HAP-1 (cell line): ENCODE results near the gene MLH3.

ENCODE experiments used
- DNase-seq, 2 experiments: peaks; one replicate each; pipeline ENCODE4 v3.0.0-alpha.2; 2016 to 2020; ENCODE audit warnings: low spot score in 2 of 2
- H3K27me3 ChIP-seq: fragments of 250-450 bp; sonication (Bioruptor Pico); 2 replicates; pipeline ENCODE4 v1.5.1; 2020; ENCODE audit warnings: low read depth, mild to moderate bottlenecking, moderate library complexity
- H3K36me3 ChIP-seq: fragments of 250-450 bp; sonication (Bioruptor Pico); replicated peaks from 2 replicates; pipeline ENCODE4 v1.5.1; 2020; ENCODE audit warnings: mild to moderate bottlenecking
- H3K4me1 ChIP-seq: fragments of 250-450 bp; sonication (Bioruptor Pico); 2 replicates; pipeline ENCODE4 v1.5.1; 2020; ENCODE audit warnings: mild to moderate bottlenecking
- H3K4me3 ChIP-seq: fragments of 250-450 bp; sonication (Bioruptor Pico); 2 replicates; pipeline ENCODE4 v1.5.1; 2020; ENCODE audit warnings: mild to moderate bottlenecking, moderate library complexity
- H3K9me3 ChIP-seq: fragments of 250-450 bp; sonication (Bioruptor Pico); 2 replicates; pipeline ENCODE4 v1.5.1; 2020; ENCODE audit warnings: mild to moderate bottlenecking, moderate library complexity
- in situ Hi-C: fragments of 300-500 bp; cut with MboI; formaldehyde crosslinking; loops from 3 replicates; pipeline ENCODE4 v1.14.3; 2020; ENCODE audit warnings: low sequenced_read_pairs, inconsistent platforms, mixed read lengths

The MLH3 gene

DNA sequence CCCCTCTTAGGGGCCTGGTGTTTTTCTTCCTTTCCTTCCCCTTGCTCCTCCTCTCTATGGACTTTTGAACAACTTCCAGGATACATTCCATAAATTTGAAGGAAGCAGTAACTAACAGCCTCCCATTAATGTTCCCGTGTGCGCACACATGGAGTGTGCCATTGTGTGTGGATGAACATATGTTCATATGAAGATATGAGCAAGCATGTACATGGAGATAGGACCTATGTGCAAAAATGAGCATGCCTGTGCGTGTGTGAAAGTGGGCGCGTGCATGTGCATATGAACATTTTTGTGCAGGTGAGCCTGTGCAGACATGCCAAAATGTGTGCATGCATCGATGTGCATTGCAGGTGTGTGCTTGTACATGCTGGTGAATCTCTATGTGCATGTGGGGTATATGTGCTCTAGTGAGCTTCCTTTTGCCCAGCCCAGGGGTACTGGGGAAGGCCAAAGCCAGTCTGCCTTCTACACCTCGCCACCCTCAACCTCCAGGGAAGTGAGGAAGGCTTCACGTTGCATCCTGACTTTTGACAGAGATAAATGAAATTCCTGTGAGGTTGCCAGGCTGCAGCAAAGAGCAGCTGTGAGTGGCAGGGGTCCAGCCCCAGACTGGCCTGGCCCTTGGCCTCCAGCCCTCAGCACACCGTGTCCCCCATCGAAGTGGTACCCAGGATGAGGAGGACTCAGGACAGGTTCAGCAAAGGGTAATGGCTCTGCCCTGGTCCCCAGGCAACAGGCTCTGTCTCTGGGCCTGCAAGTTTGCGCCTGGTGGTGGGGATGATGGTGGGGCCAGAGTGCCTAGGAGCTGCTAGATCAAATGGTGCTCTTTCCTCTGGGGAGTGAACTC lies 74.8 kb downstream of the MLH3 start:
- in situ Hi-C loops = no loop called here
- no peak overlapping the region for H3K4me3 ChIP-seq
- H3K9me3 ChIP-seq = no peaks in the 10 kb centered on the region
- no peak for DNase-seq
- H3K4me1 ChIP-seq = no peaks in the 10 kb centered on the region
- no peaks in the 10 kb centered on the region for H3K36me3 ChIP-seq
- H3K27me3 ChIP-seq = no peaks in the 10 kb centered on the region

DNA sequence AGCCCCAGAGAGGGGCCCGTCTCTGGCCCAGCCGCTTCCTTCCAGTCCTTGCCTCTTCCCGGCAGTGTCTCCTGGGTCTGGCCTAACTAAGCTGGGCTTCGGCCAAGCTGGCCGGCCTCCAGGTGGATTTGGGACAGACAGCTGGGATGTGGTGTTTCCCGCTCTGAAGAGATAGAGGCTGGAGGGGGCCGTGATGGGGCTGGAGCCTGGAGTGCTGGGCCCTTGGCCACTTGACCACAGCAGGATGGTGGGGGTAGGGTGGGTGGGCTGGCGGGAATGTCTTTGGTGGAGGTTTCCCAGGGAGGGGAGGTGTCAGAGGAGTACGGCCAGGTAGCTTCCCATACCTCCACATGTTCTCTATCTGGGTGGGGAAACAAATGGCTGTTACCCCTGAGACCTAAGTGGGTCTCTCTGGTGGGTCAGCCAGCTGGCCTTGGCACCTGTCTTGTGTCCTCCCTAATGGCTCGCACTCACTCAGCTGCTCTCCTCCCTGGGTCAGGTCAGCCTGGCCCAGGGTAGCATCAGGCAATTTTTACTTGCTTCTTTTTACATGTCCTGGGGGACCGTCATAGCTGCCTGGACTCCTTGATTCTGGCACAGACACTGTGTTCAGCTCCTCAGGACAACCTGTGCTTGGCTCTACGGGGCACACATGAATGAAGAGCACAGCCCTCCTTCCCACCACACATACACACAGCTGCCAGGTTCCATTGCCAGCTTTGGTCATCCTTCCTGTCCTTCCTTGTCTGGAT lies 76.0 kb downstream of the MLH3 start:
- H3K36me3 ChIP-seq = no peaks in the 10 kb centered on the region
- H3K4me1 ChIP-seq = no peaks in the 10 kb centered on the region
- H3K9me3 ChIP-seq = no peaks in the 10 kb centered on the region
- no peaks in the 10 kb centered on the region for H3K27me3 ChIP-seq
- in situ Hi-C loops = no loop called here
- DNase-seq = no peak
- no peak overlapping the region for H3K4me3 ChIP-seq

DNA sequence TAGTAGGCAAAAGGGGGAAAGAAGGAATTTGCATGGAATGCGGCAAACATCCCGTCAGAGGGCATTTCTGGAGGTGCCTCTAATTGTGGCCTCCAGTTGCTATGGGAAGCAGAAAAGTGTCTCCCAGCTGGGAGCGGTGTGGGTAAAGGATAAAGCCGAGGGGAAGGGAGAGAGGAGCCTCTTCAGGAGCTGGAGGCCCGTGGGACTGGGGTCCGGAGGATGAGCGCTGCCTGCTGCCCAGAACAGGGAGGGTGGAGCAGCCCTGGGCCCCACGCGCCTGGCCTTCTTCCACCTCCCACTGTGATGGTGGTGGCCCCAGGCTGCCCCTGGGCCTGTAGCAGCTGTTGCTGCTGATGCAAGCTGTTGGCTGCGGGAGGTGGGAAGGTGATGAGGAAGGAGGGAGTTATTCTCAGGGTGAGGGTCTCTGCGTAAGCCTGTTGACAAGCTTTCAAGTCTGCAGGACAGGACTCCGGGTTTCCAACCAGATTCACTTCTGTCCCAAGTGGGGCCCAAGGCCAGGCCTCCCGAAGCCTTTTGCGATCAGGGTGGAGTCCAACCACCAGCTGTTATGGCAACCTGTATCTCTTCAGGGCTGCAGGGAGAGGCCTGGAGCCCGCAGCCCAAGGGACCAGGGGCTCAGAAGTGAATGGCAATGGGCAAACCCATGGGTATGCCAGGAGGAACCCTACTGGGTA lies 76.8 kb downstream of the MLH3 start:
- Histone ChIP-seq H3K9me3 (no peaks in the 10 kb centered on the region), H3K4me1 (no peaks in the 10 kb centered on the region), H3K27me3 (no peaks in the 10 kb centered on the region), H3K4me3 (no peak overlapping the region), H3K36me3 (no peaks in the 10 kb centered on the region)
- DNase-seq = no peak
- in situ Hi-C loops = no loop called here

DNA sequence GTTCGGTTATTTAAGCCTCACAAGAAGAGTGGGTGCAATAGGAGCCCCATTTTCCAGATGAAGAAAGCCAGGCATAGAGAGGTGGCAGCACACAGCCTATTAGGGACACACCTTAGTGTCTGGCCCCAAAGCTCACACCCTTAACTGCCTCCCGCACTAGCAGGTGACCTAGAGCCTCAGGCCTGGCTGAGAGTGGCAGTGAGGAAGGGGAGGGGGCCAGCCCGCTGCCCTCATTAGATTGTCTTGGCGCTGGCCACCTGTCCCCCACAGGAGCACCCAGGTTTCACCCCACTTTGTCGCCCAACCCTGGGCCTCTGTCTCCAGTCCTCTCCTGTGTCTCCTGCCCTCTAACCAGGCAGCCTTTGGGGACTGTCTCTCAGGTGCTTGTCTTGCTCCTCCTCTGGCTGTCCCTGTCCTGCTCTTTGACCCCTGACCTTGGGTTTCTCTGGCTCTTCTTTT lies 77.3 kb downstream of the MLH3 start:
- Histone ChIP-seq H3K4me1 (no peaks in the 10 kb centered on the region), H3K4me3 (no peak overlapping the region), H3K36me3 (no peaks in the 10 kb centered on the region), H3K27me3 (no peaks in the 10 kb centered on the region), H3K9me3 (no peaks in the 10 kb centered on the region)
- in situ Hi-C loops = no loop called here
- DNase-seq = no peak

DNA sequence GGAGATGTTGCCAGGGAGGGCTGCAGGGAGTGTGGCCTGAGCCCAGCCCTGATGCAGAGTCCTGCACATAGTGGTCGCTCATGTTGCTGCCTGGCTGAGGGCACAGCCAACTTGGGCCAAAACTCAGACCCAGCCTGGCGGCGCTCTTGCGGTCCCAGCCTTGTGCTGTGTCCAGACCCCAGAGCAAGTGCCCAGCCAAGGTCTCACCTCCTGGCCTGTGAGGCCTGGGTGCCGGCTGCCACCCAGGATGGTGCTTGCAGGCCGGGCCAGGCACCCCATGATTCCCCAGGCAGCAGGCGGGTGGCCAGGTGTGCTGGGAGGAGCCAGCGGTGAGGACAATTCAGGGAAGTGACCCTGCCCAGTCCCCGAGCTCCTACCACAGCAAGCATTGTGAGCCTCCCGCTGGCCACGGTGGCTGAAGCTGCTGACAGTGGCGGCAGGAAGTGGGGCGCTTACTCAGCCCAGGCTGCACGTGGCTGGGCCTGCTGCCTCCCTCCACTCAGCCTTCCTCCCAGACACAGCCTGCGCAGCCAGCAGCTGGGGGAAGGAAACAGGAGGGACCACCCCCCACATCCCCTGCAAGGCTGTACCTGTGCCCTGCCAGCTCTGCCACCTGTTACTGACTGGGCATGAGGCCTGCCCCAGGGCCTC lies 78.1 kb downstream of the MLH3 start:
- no peak for DNase-seq

DNA sequence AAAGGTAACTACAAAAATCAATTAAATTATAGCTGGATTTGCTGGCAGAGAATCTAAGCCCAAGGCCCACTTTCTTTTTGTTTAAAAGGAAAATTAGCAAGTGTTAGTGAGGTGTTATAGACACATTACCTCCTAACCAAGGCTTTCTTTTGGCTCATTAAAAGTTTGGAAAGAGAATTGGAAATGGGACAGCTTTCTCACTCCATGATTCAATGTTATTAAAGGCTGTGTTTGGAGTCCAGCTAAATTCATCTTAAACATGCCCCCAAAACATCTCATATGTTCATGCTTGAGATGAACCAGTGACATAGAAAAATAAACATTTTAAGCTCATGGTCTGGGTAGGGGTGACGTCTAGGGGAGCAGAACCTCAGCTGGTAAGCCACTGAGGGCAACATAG lies 82.5 kb downstream of the MLH3 start:
- DNase-seq = no peak
- in situ Hi-C loops = no loop called here

More for the DNA sequence above, 78.1 kb downstream of the MLH3 start:
- in situ Hi-C loops = no loop called here
- H3K4me1 ChIP-seq = no peaks in the 10 kb centered on the region
- no peaks in the 10 kb centered on the region for H3K36me3 ChIP-seq
- peaks cover 4% of the 10 kb centered on the region; the same call in 1 of the 2 replicates for H3K27me3 ChIP-seq
- H3K4me3 ChIP-seq = no peak overlapping the region
- no peaks in the 10 kb centered on the region for H3K9me3 ChIP-seq

DNA sequence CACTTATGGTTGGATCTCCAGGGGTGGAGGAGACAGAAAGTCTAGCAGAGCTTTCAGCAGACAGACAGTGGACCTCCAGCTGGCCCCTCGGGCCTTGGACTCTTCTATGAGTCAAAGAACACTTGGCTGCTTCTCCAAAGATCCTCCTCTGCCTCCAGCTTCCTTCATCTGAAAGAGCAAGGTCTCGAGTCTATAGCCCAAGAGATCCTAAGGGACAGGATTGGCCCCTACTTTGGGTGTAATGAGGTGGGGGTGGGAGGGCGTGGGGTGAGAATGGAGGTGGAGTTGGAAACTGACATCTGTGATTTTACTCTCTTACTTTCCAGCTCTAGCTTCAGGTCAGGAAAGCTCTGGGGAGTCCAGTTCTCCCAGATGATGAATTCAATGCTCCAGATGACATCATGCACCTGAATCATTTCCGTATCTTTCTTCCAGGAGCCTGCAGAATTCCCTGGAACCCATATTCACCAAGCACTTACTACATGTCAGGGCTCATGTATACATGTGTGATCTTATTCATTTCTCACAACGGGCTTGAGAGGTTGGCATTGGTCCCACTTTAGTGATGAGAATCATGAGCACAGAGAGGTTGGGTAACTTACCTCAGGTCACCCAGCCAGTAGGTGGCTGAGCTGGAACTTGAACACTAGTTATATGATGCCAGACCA lies 85.6 kb downstream of the MLH3 start:
- H3K4me3 ChIP-seq = no peak overlapping the region
- H3K36me3 ChIP-seq = no peaks in the 10 kb centered on the region
- peaks cover 8% of the 10 kb centered on the region for H3K27me3 ChIP-seq
- in situ Hi-C loops = no loop called here
- no peak for DNase-seq
- no peaks in the 10 kb centered on the region for H3K9me3 ChIP-seq
- no peaks in the 10 kb centered on the region for H3K4me1 ChIP-seq

More for the DNA sequence above, 82.5 kb downstream of the MLH3 start:
- Histone ChIP-seq H3K4me3 (no peak overlapping the region), H3K4me1 (no peaks in the 10 kb centered on the region), H3K27me3 (peaks cover 8% of the 10 kb centered on the region), H3K9me3 (no peaks in the 10 kb centered on the region), H3K36me3 (no peaks in the 10 kb centered on the region)

DNA sequence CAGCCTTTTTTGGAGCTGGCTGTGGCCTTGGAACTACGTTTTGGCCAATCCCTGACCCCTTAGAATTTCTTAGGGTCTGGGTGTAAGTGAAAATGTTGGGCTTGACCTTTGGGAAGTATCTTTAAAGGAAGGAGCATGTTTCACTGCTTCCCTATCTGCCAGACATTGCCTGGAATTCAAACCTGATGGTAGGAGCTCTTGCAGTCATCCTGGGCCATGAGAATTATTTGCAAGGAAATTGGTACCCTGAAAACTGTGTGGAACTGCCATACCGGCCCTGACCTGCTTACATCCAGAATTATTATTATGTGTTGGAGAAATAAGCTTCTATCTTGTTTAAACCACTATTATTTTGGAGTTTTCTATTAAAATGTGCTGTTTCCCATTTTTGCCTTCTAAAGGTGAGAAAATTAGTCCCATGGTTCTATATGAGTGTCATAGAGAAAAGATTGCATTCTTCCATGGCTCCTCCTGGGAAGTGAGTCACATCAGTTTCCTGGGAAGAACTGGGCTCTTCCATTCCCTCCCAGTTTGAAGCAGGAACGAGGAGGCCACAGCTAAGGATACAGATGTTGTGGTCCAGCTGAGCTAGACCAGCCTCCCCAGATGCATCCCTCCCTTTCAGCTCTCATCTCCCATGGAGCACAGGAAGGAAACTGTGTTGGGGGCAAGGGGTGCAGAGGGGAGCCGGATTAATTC lies 86.3 kb downstream of the MLH3 start:
- Histone ChIP-seq H3K27me3 (peaks cover 8% of the 10 kb centered on the region), H3K4me3 (no peak overlapping the region), H3K9me3 (no peaks in the 10 kb centered on the region), H3K36me3 (no peaks in the 10 kb centered on the region), H3K4me1 (no peaks in the 10 kb centered on the region)
- no peak for DNase-seq
- in situ Hi-C loops = no loop called here
